Calu3 (cell line): Measurements from ENCODE around the gene AASS. TPM values are rescaled to one million over a fixed set of nuclear protein-coding genes. Genes with fewer than 3 reads are reported as not detected.

ENCODE experiments used
- BruUV-seq: library from RNA; stranded (reverse); fragments of 400-500 nt; replicated peaks from 2 replicates; lab custom pipeline; 2021; lab: Mats Ljungman, UMichigan
- CTCF ChIA-PET: fragments of 300-600 bp; sonication (Branson Sonifier 250); formaldehyde crosslinking; loops from one replicate; lab custom pipeline; 2022; ENCODE audit warnings: antibody characterized with exemption; lab: Charles Lee
- DNase-seq: peaks from one replicate; pipeline ENCODE4 v3.0.0; 2022
- H3K27ac Mint-ChIP-seq: one replicate; pipeline ENCODE4 v1.8.0; 2022; ENCODE audit warnings: mixed read lengths; ENCODE audit not compliant: unreplicated experiment
- H3K27me3 Mint-ChIP-seq: one replicate; pipeline ENCODE4 v1.8.0; 2022; ENCODE audit warnings: mixed read lengths; ENCODE audit not compliant: unreplicated experiment
- H3K36me3 Mint-ChIP-seq: one replicate; pipeline ENCODE4 v1.8.0; 2022; ENCODE audit warnings: mild to moderate bottlenecking, moderate library complexity, mixed read lengths; ENCODE audit not compliant: insufficient read depth, unreplicated experiment
- H3K4me1 Mint-ChIP-seq: one replicate; pipeline ENCODE4 v1.8.0; 2022; ENCODE audit warnings: mild to moderate bottlenecking, low read depth, mixed read lengths; ENCODE audit not compliant: unreplicated experiment
- H3K4me3 Mint-ChIP-seq: one replicate; pipeline ENCODE4 v1.8.0; 2022; ENCODE audit warnings: mild to moderate bottlenecking, low read depth, moderate library complexity, mixed read lengths; ENCODE audit not compliant: unreplicated experiment
- H3K9me3 Mint-ChIP-seq: one replicate; pipeline ENCODE4 v1.8.0; 2022; ENCODE audit warnings: low read depth, mixed read lengths; ENCODE audit not compliant: unreplicated experiment
- CTCF ChIP-seq: fragments of 200-600 bp; IDR thresholded peaks from one replicate; pipeline ENCODE4 v1.8.0; 2022; ENCODE audit warnings: antibody characterized with exemption; ENCODE audit not compliant: unreplicated experiment
- intact Hi-C: fragments of 100-400 bp; cut with micrococcal nuclease; formaldehyde crosslinking; loops from one replicate; pipeline ENCODE4 v1.10.0; 2022; ENCODE audit not compliant: unreplicated experiment
- total RNA-seq: library from RNA; stranded (reverse); gene quantifications from 2 replicates; pipeline ENCODE4 v1.2.3, GENCODE V29; 2022

Gene AASS
- total RNA-seq, 1 experiment from 2014 or later, result 18.7 TPM

- H3K27me3 Mint-ChIP-seq, result no peaks in the 10 kb centered on the region
- intact Hi-C loops, result no loop called here
- H3K36me3 Mint-ChIP-seq, result no peaks in the 10 kb centered on the region
- CTCF ChIA-PET, result no interaction called here
- no peak overlapping the region for H3K27ac Mint-ChIP-seq
- no peak overlapping the region for H3K4me3 Mint-ChIP-seq
- no peaks in the 10 kb centered on the region for H3K9me3 Mint-ChIP-seq
- H3K4me1 Mint-ChIP-seq, result peaks cover 6% of the 10 kb centered on the region
- DNase-seq, result no peak
- TF ChIP-seq CTCF, result no peak
- BruUV-seq, result no TSS peak
These were observed 79.1 kb downstream of the AASS start for GRCh38 chr7:122064971-122065370.

GRCh38 chr7:122063146-122063545 is 80.9 kb downstream of the AASS start:
- no peak overlapping the region for H3K4me3 Mint-ChIP-seq
- CTCF ChIA-PET, result no interaction called here
- no peak overlapping the region for H3K27ac Mint-ChIP-seq
- no peak for DNase-seq
- BruUV-seq, result no TSS peak
- H3K4me1 Mint-ChIP-seq, result no peaks in the 10 kb centered on the region
- no peak for TF ChIP-seq CTCF
- no peaks in the 10 kb centered on the region for H3K9me3 Mint-ChIP-seq
- intact Hi-C loops, result no loop called here
- H3K36me3 Mint-ChIP-seq, result no peaks in the 10 kb centered on the region
- H3K27me3 Mint-ChIP-seq, result no peaks in the 10 kb centered on the region

DNA sequence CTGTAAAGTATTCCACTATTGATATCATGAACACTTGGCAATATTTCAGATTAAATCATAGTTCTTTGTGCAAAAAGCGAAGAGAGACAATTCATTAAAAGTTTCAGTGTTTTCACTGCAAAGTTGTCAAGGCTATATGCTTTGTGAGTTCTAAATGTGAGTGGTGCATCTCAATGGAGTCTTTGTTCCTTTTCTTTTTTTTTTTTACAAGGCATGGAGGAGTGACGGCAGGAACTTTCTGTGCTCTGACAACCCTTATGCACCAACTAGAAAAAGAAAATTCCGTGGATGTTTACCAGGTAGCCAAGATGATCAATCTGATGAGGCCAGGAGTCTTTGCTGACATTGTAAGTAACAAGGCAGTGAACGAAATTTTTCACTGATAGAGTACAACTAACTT is 84.5 kb downstream of the AASS start:
- no peak for TF ChIP-seq CTCF
- no peak for DNase-seq
- intact Hi-C loops, result no loop called here
- H3K27me3 Mint-ChIP-seq, result no peaks in the 10 kb centered on the region
- CTCF ChIA-PET, result no interaction called here
- peaks cover 9% of the 10 kb centered on the region for H3K4me1 Mint-ChIP-seq
- no TSS peak for BruUV-seq
- no peaks in the 10 kb centered on the region for H3K36me3 Mint-ChIP-seq
- no peak overlapping the region for H3K27ac Mint-ChIP-seq
- no peaks in the 10 kb centered on the region for H3K9me3 Mint-ChIP-seq
- no peak overlapping the region for H3K4me3 Mint-ChIP-seq

DNA sequence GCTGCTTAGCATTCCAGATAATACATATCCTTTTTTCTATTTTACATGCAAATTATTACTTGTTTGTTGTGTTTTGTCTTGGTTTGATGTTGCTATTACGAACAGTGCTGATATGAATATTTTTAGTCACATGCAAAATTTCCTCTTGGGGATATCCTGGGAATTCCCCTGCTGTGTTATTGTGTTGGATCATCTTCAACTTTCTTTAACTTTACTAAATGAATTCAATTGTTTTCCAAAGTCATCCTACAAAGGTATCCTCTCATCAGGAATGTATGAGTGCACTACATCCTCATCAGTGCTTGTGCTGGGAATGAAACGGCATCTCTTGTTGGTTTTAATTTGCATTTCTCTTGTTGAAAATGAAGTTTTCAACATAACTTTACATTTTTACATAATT is 87.1 kb downstream of the AASS start:
- no peak for TF ChIP-seq CTCF
- Mint-ChIP-seq H3K4me1 (peaks cover 9% of the 10 kb centered on the region), H3K36me3 (no peaks in the 10 kb centered on the region), H3K9me3 (no peaks in the 10 kb centered on the region), H3K4me3 (no peak overlapping the region), H3K27me3 (no peaks in the 10 kb centered on the region), H3K27ac (no peak overlapping the region)
- CTCF ChIA-PET, result no interaction called here
- intact Hi-C loops, result no loop called here
- no peak for DNase-seq
- no TSS peak for BruUV-seq
